OCI-LY7 (cell line): ENCODE measurements around the gene COL4A2.

ENCODE experiments used
- CTCF ChIP-seq: fragments of 200-600 bp; sonication (generic); conservative IDR thresholded peaks from 2 replicates; pipeline ENCODE4 v1.5.1; 2014; ENCODE audit warnings: mild to moderate bottlenecking, antibody characterized with exemption, low read length, moderate library complexity, mixed read lengths
- EZH2phosphoT487 ChIP-seq: fragments of 200-600 bp; sonication (generic); IDR thresholded peaks from 2 replicates; pipeline ENCODE4 v1.6.1; 2018; ENCODE audit warnings: low read depth, borderline replicate concordance, mild to moderate bottlenecking, mixed run types, antibody characterized with exemption, low read length, moderate library complexity, mixed read lengths

- TF ChIP-seq CTCF: no peak
- no peak for TF ChIP-seq EZH2phosphoT487
These were observed 37.4 kb upstream of the COL4A2 start for GRCh38 chr13:110269509-110270185.
